WTC11 (cell line): ENCODE data around the gene GOT2. TPM values are rescaled to one million over a fixed set of nuclear protein-coding genes. Genes with fewer than 3 reads are reported as not detected.
"Not testable (repeated sequence)": the region's sequence is repeated elsewhere in the genome, so short reads cannot be mapped to it uniquely, and the experiment has no call there.

ENCODE experiments used
- ATAC-seq: fragments of 200-7000 bp; cut with Tn5 transposase; 2 replicates; pipeline ENCODE4 v1.10.0; 2021; ENCODE audit warnings: mild to moderate bottlenecking, moderate library complexity
- CTCF ChIA-PET: fragments of 300-600 bp; sonication (Branson Sonifier 250); formaldehyde crosslinking; loops from one replicate; lab custom pipeline; 2021; ENCODE audit warnings: antibody characterized with exemption; lab: Charles Lee
- POLR2A ChIA-PET: fragments of 350-600 bp; sonication (Branson Sonifier 250); formaldehyde crosslinking; loops from one replicate; lab custom pipeline; 2021; ENCODE audit warnings: antibody characterized with exemption; lab: Charles Lee
- DNase-seq: peaks from one replicate; pipeline ENCODE4 v3.0.0; 2021; ENCODE audit warnings: low spot score
- H3K27ac Mint-ChIP-seq: 2 replicates; pipeline ENCODE4 v1.8.0; 2021; ENCODE audit warnings: mixed read lengths
- H3K27me3 Mint-ChIP-seq: 2 replicates; pipeline ENCODE4 v1.8.0; 2021; ENCODE audit warnings: low read depth, mild to moderate bottlenecking, moderate library complexity, mixed read lengths
- H3K36me3 Mint-ChIP-seq: 2 replicates; pipeline ENCODE4 v1.8.0; 2021; ENCODE audit warnings: mixed read lengths
- H3K4me1 Mint-ChIP-seq: 2 replicates; pipeline ENCODE4 v1.8.0; 2022; ENCODE audit warnings: mixed read lengths
- H3K4me3 Mint-ChIP-seq: 2 replicates; pipeline ENCODE4 v1.8.0; 2021; ENCODE audit warnings: mild to moderate bottlenecking, moderate library complexity, mixed read lengths
- H3K9me3 Mint-ChIP-seq: 2 replicates; pipeline ENCODE4 v1.8.0; 2021; ENCODE audit warnings: mixed read lengths
- TCF7 ChIP-seq: sonication (generic); formaldehyde crosslinking; IDR thresholded peaks from 2 replicates; pipeline ENCODE4 v1.8.0; 2022; ENCODE audit warnings: mild to moderate bottlenecking, low read depth, missing genetic modification reagents, moderate library complexity
- TP53 ChIP-seq: sonication (generic); formaldehyde crosslinking; IDR thresholded peaks from 2 replicates; pipeline ENCODE4 v1.8.1; 2023; ENCODE audit warnings: mild to moderate bottlenecking, missing genetic modification reagents
- ZNF671 ChIP-seq: fragments of 250-450 bp; sonication (Bioruptor Pico); IDR thresholded peaks from 2 replicates; pipeline ENCODE4 v1.8.0; 2021; ENCODE audit warnings: mild to moderate bottlenecking
- total RNA-seq: library from RNA; stranded (reverse); gene quantifications from 3 replicates; pipeline ENCODE4 v1.2.3, GENCODE V29; 2021
- TF ChIP-seq, protein P1 (sequence below): fragments of 200-600 bp; IDR thresholded peaks from 2 replicates; pipeline ENCODE4 v1.8.0; 2022; ENCODE audit warnings: antibody characterized with exemption
- TF ChIP-seq, protein P2 (sequence below): sonication (generic); formaldehyde crosslinking; IDR thresholded peaks from 2 replicates; pipeline ENCODE4 v1.8.1; 2023; ENCODE audit warnings: mild to moderate bottlenecking, missing genetic modification reagents, borderline replicate concordance
- TF ChIP-seq, protein P3 (sequence below): sonication (generic); formaldehyde crosslinking; IDR thresholded peaks from 2 replicates; pipeline ENCODE4 v1.8.1; 2023; ENCODE audit warnings: mild to moderate bottlenecking, missing genetic modification reagents, moderate library complexity
- TF ChIP-seq, protein P4 (sequence below): sonication (generic); formaldehyde crosslinking; IDR thresholded peaks from 2 replicates; pipeline ENCODE4 v1.8.1; 2022; ENCODE audit warnings: missing genetic modification reagents, borderline replicate concordance
- TF ChIP-seq, protein P5 (sequence below): sonication (generic); formaldehyde crosslinking; IDR thresholded peaks from 2 replicates; pipeline ENCODE4 v1.8.0; 2022; ENCODE audit warnings: missing genetic modification reagents

Gene GOT2
- total RNA-seq, 1 experiment from 2014 or later, result 192 TPM

DNA sequence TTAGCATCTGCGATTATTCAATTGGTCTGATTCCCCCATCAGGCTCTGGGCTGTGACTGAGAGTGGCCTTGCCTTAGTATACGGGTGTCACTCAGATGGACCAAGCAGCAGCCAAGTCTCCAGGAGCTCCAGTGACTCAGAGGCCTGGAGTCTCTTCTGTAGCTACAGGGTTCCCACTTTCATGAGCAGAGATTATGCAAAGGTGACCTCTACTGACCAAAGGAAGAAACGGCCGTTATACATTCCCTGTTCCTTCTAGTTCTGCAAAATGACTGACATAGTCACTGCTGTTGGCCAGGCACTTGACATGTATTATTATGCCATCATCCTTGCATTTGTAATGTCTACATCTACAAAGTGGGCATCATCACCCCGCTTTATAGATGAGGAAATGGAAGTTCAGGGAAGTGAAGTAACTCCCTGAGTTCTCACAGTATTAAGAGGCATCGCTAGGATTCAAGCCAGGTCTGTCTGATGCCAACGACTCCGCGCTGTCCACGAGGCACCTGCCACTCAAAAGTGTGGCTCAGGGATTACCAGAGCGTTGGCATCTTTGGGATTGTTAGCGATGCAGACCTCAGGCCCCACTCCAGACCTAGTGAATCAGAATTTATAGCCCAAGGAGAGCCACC lies 72.8 kb downstream of the GOT2 start:
- POLR2A ChIA-PET, result interaction anchor here (0.6 to 1.0 kb wide), 3 partner anchors 9 to 39 kb away, joined by 3 to 8 read pairs (median 3); no protein-coding TSS in a partner anchor
- no peak overlapping the region for H3K27ac Mint-ChIP-seq
- ATAC-seq, result peak; percentile 95
- no peak overlapping the region for H3K4me3 Mint-ChIP-seq
- TF ChIP-seq, protein P1, sequence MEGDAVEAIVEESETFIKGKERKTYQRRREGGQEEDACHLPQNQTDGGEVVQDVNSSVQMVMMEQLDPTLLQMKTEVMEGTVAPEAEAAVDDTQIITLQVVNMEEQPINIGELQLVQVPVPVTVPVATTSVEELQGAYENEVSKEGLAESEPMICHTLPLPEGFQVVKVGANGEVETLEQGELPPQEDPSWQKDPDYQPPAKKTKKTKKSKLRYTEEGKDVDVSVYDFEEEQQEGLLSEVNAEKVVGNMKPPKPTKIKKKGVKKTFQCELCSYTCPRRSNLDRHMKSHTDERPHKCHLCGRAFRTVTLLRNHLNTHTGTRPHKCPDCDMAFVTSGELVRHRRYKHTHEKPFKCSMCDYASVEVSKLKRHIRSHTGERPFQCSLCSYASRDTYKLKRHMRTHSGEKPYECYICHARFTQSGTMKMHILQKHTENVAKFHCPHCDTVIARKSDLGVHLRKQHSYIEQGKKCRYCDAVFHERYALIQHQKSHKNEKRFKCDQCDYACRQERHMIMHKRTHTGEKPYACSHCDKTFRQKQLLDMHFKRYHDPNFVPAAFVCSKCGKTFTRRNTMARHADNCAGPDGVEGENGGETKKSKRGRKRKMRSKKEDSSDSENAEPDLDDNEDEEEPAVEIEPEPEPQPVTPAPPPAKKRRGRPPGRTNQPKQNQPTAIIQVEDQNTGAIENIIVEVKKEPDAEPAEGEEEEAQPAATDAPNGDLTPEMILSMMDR, result 0 out of 2 replicates have a peak, but pooled peaks have one; percentile 13
- TF ChIP-seq TCF7 (CRISPR knock-in tag) (no peak), TP53 (CRISPR knock-in tag) (no peak), ZNF671 (no peak)
- TF ChIP-seq, protein P2, sequence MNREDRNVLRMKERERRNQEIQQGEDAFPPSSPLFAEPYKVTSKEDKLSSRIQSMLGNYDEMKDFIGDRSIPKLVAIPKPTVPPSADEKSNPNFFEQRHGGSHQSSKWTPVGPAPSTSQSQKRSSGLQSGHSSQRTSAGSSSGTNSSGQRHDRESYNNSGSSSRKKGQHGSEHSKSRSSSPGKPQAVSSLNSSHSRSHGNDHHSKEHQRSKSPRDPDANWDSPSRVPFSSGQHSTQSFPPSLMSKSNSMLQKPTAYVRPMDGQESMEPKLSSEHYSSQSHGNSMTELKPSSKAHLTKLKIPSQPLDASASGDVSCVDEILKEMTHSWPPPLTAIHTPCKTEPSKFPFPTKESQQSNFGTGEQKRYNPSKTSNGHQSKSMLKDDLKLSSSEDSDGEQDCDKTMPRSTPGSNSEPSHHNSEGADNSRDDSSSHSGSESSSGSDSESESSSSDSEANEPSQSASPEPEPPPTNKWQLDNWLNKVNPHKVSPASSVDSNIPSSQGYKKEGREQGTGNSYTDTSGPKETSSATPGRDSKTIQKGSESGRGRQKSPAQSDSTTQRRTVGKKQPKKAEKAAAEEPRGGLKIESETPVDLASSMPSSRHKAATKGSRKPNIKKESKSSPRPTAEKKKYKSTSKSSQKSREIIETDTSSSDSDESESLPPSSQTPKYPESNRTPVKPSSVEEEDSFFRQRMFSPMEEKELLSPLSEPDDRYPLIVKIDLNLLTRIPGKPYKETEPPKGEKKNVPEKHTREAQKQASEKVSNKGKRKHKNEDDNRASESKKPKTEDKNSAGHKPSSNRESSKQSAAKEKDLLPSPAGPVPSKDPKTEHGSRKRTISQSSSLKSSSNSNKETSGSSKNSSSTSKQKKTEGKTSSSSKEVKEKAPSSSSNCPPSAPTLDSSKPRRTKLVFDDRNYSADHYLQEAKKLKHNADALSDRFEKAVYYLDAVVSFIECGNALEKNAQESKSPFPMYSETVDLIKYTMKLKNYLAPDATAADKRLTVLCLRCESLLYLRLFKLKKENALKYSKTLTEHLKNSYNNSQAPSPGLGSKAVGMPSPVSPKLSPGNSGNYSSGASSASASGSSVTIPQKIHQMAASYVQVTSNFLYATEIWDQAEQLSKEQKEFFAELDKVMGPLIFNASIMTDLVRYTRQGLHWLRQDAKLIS (CRISPR knock-in tag), result no peak
- TF ChIP-seq, protein P3, sequence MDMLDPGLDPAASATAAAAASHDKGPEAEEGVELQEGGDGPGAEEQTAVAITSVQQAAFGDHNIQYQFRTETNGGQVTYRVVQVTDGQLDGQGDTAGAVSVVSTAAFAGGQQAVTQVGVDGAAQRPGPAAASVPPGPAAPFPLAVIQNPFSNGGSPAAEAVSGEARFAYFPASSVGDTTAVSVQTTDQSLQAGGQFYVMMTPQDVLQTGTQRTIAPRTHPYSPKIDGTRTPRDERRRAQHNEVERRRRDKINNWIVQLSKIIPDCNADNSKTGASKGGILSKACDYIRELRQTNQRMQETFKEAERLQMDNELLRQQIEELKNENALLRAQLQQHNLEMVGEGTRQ, result no peak
- TF ChIP-seq, protein P4, sequence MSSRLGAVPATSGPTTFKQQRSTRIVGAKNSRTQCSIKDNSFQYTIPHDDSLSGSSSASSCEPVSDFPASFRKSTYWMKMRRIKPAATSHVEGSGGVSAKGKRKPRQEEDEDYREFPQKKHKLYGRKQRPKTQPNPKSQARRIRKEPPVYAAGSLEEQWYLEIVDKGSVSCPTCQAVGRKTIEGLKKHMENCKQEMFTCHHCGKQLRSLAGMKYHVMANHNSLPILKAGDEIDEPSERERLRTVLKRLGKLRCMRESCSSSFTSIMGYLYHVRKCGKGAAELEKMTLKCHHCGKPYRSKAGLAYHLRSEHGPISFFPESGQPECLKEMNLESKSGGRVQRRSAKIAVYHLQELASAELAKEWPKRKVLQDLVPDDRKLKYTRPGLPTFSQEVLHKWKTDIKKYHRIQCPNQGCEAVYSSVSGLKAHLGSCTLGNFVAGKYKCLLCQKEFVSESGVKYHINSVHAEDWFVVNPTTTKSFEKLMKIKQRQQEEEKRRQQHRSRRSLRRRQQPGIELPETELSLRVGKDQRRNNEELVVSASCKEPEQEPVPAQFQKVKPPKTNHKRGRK (CRISPR knock-in tag), result no peak
- TF ChIP-seq, protein P5, sequence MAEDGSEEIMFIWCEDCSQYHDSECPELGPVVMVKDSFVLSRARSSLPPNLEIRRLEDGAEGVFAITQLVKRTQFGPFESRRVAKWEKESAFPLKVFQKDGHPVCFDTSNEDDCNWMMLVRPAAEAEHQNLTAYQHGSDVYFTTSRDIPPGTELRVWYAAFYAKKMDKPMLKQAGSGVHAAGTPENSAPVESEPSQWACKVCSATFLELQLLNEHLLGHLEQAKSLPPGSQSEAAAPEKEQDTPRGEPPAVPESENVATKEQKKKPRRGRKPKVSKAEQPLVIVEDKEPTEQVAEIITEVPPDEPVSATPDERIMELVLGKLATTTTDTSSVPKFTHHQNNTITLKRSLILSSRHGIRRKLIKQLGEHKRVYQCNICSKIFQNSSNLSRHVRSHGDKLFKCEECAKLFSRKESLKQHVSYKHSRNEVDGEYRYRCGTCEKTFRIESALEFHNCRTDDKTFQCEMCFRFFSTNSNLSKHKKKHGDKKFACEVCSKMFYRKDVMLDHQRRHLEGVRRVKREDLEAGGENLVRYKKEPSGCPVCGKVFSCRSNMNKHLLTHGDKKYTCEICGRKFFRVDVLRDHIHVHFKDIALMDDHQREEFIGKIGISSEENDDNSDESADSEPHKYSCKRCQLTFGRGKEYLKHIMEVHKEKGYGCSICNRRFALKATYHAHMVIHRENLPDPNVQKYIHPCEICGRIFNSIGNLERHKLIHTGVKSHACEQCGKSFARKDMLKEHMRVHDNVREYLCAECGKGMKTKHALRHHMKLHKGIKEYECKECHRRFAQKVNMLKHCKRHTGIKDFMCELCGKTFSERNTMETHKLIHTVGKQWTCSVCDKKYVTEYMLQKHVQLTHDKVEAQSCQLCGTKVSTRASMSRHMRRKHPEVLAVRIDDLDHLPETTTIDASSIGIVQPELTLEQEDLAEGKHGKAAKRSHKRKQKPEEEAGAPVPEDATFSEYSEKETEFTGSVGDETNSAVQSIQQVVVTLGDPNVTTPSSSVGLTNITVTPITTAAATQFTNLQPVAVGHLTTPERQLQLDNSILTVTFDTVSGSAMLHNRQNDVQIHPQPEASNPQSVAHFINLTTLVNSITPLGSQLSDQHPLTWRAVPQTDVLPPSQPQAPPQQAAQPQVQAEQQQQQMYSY (CRISPR knock-in tag), result no peak
- TF ChIP-seq, all 79 proteins: peak for 1
- CTCF ChIA-PET, result interaction anchor here (0.6 to 2.7 kb wide), 32 partner anchors 9 to 539 kb away, joined by 3 to 38 read pairs (median 4); partner anchors contain the start of genes NDRG4, SETD6 and SLC38A7
- Mint-ChIP-seq H3K36me3 (no peaks in the 10 kb centered on the region), H3K27me3 (no peaks in the 10 kb centered on the region; the same call in 1 of the 2 replicates), H3K9me3 (no peaks in the 10 kb centered on the region), H3K4me1 (no peaks in the 10 kb centered on the region)
- peak; percentile 23 for DNase-seq

DNA sequence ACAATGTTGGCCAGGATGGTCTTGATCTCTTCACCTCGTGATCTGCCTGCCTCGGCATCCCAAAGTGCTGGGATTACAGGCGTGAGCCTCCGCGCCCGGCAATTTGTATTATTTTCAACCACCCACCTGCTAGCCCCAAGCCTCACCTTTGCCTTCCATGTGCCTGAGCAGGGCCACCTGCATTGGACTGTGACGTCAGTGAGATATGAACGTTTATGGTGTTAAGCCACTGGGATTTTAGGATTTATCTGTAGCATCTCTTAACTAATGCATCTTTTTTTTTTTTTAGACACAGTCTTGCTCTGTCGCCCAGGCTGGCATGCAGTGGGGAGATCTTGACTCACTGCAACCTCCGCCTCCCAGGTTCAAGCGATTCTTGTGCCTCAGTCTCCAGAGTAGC lies 74.2 kb downstream of the GOT2 start:
- CTCF ChIA-PET, result interaction anchor here (1.3 to 2.1 kb wide), 3 partner anchors 25 to 160 kb away, joined by 4 to 13 read pairs (median 6); partner anchors contain the start of genes NDRG4 and SLC38A7
- POLR2A ChIA-PET, H3K4me1 Mint-ChIP-seq, ATAC-seq, H3K27me3 Mint-ChIP-seq, H3K27ac Mint-ChIP-seq, H3K4me3 Mint-ChIP-seq, H3K9me3 Mint-ChIP-seq, DNase-seq, H3K36me3 Mint-ChIP-seq: not testable (repeated sequence)
